Keratinocyte (primary cell): ENCODE data around the gene DCLRE1C.

Experiments used
- EZH2 ChIP-seq: IDR thresholded peaks from one replicate; pipeline ENCODE4 v1.6.1; 2012; ENCODE audit warnings: inconsistent platforms, mild to moderate bottlenecking, low read length, moderate library complexity
- TF ChIP-seq, protein P1 (sequence below), 3 experiments: IDR thresholded peaks in 1 of 3; conservative IDR thresholded peaks in 1 of 3; optimal IDR thresholded peaks in 1 of 3; 2 replicates in 2 of 3; 3 replicates in 1 of 3; pipeline versions ENCODE3 to v1.5.1; 2011; ENCODE audit warnings: low read length in 3 of 3, mild to moderate bottlenecking in 3 of 3, moderate library complexity in 2 of 3, control low read depth in 1 of 3, inconsistent platforms in 1 of 3; ENCODE audit not compliant: insufficient read depth in 2 of 3; ENCODE audit errors: extremely low read depth in 1 of 3

GRCh38 chr10:14954934-14955333 is 1.0 kb upstream of the DCLRE1C start:
- no peak for TF ChIP-seq EZH2
- TF ChIP-seq, protein P1, sequence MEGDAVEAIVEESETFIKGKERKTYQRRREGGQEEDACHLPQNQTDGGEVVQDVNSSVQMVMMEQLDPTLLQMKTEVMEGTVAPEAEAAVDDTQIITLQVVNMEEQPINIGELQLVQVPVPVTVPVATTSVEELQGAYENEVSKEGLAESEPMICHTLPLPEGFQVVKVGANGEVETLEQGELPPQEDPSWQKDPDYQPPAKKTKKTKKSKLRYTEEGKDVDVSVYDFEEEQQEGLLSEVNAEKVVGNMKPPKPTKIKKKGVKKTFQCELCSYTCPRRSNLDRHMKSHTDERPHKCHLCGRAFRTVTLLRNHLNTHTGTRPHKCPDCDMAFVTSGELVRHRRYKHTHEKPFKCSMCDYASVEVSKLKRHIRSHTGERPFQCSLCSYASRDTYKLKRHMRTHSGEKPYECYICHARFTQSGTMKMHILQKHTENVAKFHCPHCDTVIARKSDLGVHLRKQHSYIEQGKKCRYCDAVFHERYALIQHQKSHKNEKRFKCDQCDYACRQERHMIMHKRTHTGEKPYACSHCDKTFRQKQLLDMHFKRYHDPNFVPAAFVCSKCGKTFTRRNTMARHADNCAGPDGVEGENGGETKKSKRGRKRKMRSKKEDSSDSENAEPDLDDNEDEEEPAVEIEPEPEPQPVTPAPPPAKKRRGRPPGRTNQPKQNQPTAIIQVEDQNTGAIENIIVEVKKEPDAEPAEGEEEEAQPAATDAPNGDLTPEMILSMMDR (optimal IDR thresholded peaks at IDR 0.05 in 1 of 3, IDR thresholded peaks at IDR 0.05 in 1 of 3, conservative IDR thresholded peaks at IDR 0.05 in 1 of 3; ENCODE audit: extremely low read depth in 1 of 3, insufficient read depth in 2 of 3, low read length in 3 of 3): no peak
